HCT116 (cell line): ENCODE measurements around the gene CPNE2. TPM values are rescaled to one million over a fixed set of nuclear protein-coding genes. Genes with fewer than 3 reads are reported as not detected.

Experiments used
- ATAC-seq: fragments of 200-7000 bp; cut with Tn5 transposase; 2 replicates; pipeline ENCODE4 v1.9.1; 2020; ENCODE audit warnings: mild to moderate bottlenecking, moderate library complexity
- BruUV-seq: library from RNA; stranded (reverse); fragments of 400-500 nt; replicated peaks from 2 replicates; lab custom pipeline; 2021; lab: Mats Ljungman, UMichigan
- CTCF ChIA-PET: fragments of 300-600 bp; sonication (Branson Sonifier 250); formaldehyde crosslinking; loops from one replicate; lab custom pipeline; 2021; ENCODE audit warnings: antibody characterized with exemption; lab: Charles Lee
- POLR2A ChIA-PET: fragments of 300-600, 350-600 bp; sonication (Branson Sonifier 250); formaldehyde crosslinking; loops from one replicate; lab custom pipeline; 2021; ENCODE audit warnings: antibody characterized with exemption; lab: Charles Lee
- RAD21 ChIA-PET, 2 experiments: fragments of 300-600 bp; sonication (Branson Sonifier 250); formaldehyde crosslinking; loops; one replicate each; lab custom pipeline; 2023; ENCODE audit warnings: low total read pairs in 2 of 2; ENCODE audit not compliant: uncharacterized antibody in 2 of 2, unreplicated experiment in 2 of 2, low non-redundant PET in 1 of 2; lab: Charles Lee
- DNase-seq: peaks from one replicate; pipeline ENCODE4 v3.0.0-alpha.2; 2010; ENCODE audit warnings: low read depth, low spot score
- H2AFZ ChIP-seq: fragments of 200-600 bp; shearing (Covaris generic), sonication (generic); 2 replicates; pipeline ENCODE4 v1.6.1; 2017; ENCODE audit warnings: low read depth, mixed run types, mixed read lengths, antibody characterized with exemption, low read length; ENCODE audit not compliant: poor library complexity, severe bottlenecking
- H3K27ac ChIP-seq: 2 replicates; pipeline ENCODE4 v1.5.1; 2012; ENCODE audit warnings: low read depth, low read length
- H3K27me3 ChIP-seq: fragments of 200-600 bp; sonication (generic); 2 replicates; pipeline ENCODE4 v1.6.1; 2016; ENCODE audit warnings: mixed run types, low read length, mixed read lengths; ENCODE audit not compliant: insufficient read depth
- H3K36me3 ChIP-seq, 2 experiments: fragments of 200-500 bp in 1 of 2; fragments of 200-600 bp in 1 of 2; sonication (Bioruptor generic) in 1 of 2; sonication (generic) in 1 of 2; 2 replicates each; pipeline versions ENCODE4 v1.5.1 to v1.6.1; 2014 to 2016; ENCODE audit warnings: low read length in 2 of 2, inconsistent platforms in 1 of 2, mixed read lengths in 1 of 2, mixed run types in 1 of 2; ENCODE audit not compliant: insufficient read depth in 2 of 2, control insufficient read depth in 1 of 2
- H3K4me1 ChIP-seq, 2 experiments: fragments of 200-600 bp in 1 of 2; sonication (generic) in 1 of 2; 2 replicates each; pipeline versions ENCODE4 v1.5.1 to v1.6.1; 2012 to 2017; ENCODE audit warnings: low read length in 2 of 2, inconsistent platforms in 1 of 2, mild to moderate bottlenecking in 1 of 2, mixed read lengths in 1 of 2, mixed run types in 1 of 2, moderate library complexity in 1 of 2; ENCODE audit not compliant: insufficient read depth in 2 of 2, control insufficient read depth in 1 of 2
- H3K4me2 ChIP-seq: fragments of 200-600 bp; sonication (generic); 2 replicates; pipeline ENCODE4 v1.6.1; 2017; ENCODE audit warnings: mixed run types, low read length, mixed read lengths
- H3K4me3 ChIP-seq, 2 experiments: fragments of 200-600 bp in 1 of 2; sonication (generic) in 1 of 2; replicated peaks in 1 of 2; 2 replicates each; pipeline ENCODE4 v1.5.1; 2011 to 2016; ENCODE audit warnings: low read length in 2 of 2, control low read depth in 1 of 2, low read depth in 1 of 2, mild to moderate bottlenecking in 1 of 2, mixed read lengths in 1 of 2, mixed run types in 1 of 2
- H3K79me2 ChIP-seq: fragments of 200-600 bp; sonication (generic); 2 replicates; pipeline ENCODE4 v1.6.1; 2017; ENCODE audit warnings: mild to moderate bottlenecking, mixed run types, low read length, moderate library complexity, mixed read lengths; ENCODE audit not compliant: insufficient read depth
- H3K9ac ChIP-seq: fragments of 200-600 bp; sonication (generic); 2 replicates; pipeline ENCODE4 v1.6.1; 2016; ENCODE audit warnings: low read length, mixed read lengths
- H3K9me2 ChIP-seq: fragments of 200-600 bp; sonication (generic), shearing (Covaris generic); 2 replicates; pipeline ENCODE4 v1.6.1; 2017; ENCODE audit warnings: mixed run types, mild to moderate bottlenecking, moderate library complexity; ENCODE audit not compliant: insufficient read depth
- H3K9me3 ChIP-seq, 2 experiments: fragments of 200-500 bp in 1 of 2; fragments of 200-600 bp in 1 of 2; sonication (Bioruptor generic) in 1 of 2; sonication (generic) in 1 of 2; 2 replicates each; pipeline ENCODE4 v1.6.1; 2014 to 2017; ENCODE audit warnings: low read length in 2 of 2, mixed read lengths in 2 of 2, inconsistent platforms in 1 of 2, low read depth in 1 of 2, mild to moderate bottlenecking in 1 of 2, mixed run types in 1 of 2, moderate library complexity in 1 of 2; ENCODE audit not compliant: control insufficient read depth in 1 of 2, insufficient read depth in 1 of 2
- H4K20me1 ChIP-seq: fragments of 200-600 bp; sonication (generic), shearing (Covaris generic); 2 replicates; pipeline ENCODE4 v1.6.1; 2017; ENCODE audit warnings: mixed run types, mild to moderate bottlenecking, moderate library complexity; ENCODE audit not compliant: insufficient read depth
- CBX3 ChIP-seq: IDR thresholded peaks from 2 replicates; pipeline ENCODE4 v1.6.1; 2012; ENCODE audit warnings: low read depth
- CEBPB ChIP-seq: IDR thresholded peaks from 2 replicates; pipeline ENCODE4 v1.6.1; 2012; ENCODE audit warnings: low read depth
- EGR1 ChIP-seq: IDR thresholded peaks from 2 replicates; pipeline ENCODE4 v1.6.1; 2012; ENCODE audit warnings: low read depth
- ELF1 ChIP-seq: IDR thresholded peaks from 2 replicates; pipeline ENCODE4 v1.6.1; 2012; ENCODE audit warnings: low read depth, borderline replicate concordance
- EZH2 ChIP-seq: fragments of 200-600 bp; sonication (generic); IDR thresholded peaks from 2 replicates; pipeline ENCODE4 v1.6.1; 2017; ENCODE audit warnings: antibody characterized with exemption, mixed run types
- EZH2phosphoT487 ChIP-seq: fragments of 200-600 bp; IDR thresholded peaks from 2 replicates; pipeline ENCODE4 v1.6.1; 2018; ENCODE audit warnings: antibody characterized with exemption, borderline replicate concordance
- FOSL1 ChIP-seq: IDR thresholded peaks from 2 replicates; pipeline ENCODE4 v1.6.1; 2012; ENCODE audit warnings: low read depth
- JUND ChIP-seq: IDR thresholded peaks from 2 replicates; pipeline ENCODE4 v1.6.1; 2012
- POLR2AphosphoS5 ChIP-seq: IDR thresholded peaks from 2 replicates; pipeline ENCODE4 v1.6.1; 2011; ENCODE audit warnings: mild to moderate bottlenecking, low read depth, low read length, moderate library complexity
- RAD21 ChIP-seq: IDR thresholded peaks from 2 replicates; pipeline ENCODE4 v1.6.1; 2012; ENCODE audit warnings: low read depth, mild to moderate bottlenecking
- SIN3A ChIP-seq: IDR thresholded peaks from 2 replicates; pipeline ENCODE4 v1.6.1; 2012; ENCODE audit warnings: low read depth
- SP1 ChIP-seq: IDR thresholded peaks from 2 replicates; pipeline ENCODE4 v1.6.1; 2012; ENCODE audit warnings: low read depth
- SRF ChIP-seq: IDR thresholded peaks from 2 replicates; pipeline ENCODE4 v1.6.1; 2012; ENCODE audit warnings: low read depth
- YY1 ChIP-seq: IDR thresholded peaks from 2 replicates; pipeline ENCODE4 v1.6.1; 2011; ENCODE audit warnings: low read length, low read depth, moderate library complexity, mild to moderate bottlenecking; ENCODE audit not compliant: insufficient replicate concordance; ENCODE audit errors: extremely low read depth
- ZFX ChIP-seq: fragments of 450-650 bp; IDR thresholded peaks from 2 replicates; pipeline ENCODE4 v1.6.1; 2017
- ZNF274 ChIP-seq: fragments of 200-500 bp; sonication (Bioruptor generic); IDR thresholded peaks from 2 replicates; pipeline ENCODE4 v1.6.1; 2014; ENCODE audit warnings: mild to moderate bottlenecking, low read depth, low read length, inconsistent platforms
- intact Hi-C: fragments of 100-400 bp; cut with micrococcal nuclease; formaldehyde crosslinking; loops from 2 replicates; pipeline ENCODE4 v1.10.0; 2022
- total RNA-seq: library from RNA; stranded (reverse); gene quantifications from one replicate; pipeline ENCODE4 v1.2.1, GENCODE V29; 2021; ENCODE audit not compliant: unreplicated experiment
- TF ChIP-seq, protein P1 (sequence below): IDR thresholded peaks from 2 replicates; pipeline ENCODE4 v1.6.1; 2011; ENCODE audit warnings: mild to moderate bottlenecking, low read length, moderate library complexity; ENCODE audit not compliant: insufficient replicate concordance; ENCODE audit errors: extremely low read depth
- TF ChIP-seq, protein P2 (sequence below): IDR thresholded peaks from 2 replicates; pipeline ENCODE4 v1.6.1; 2012

CPNE2 gene
- total RNA-seq, 1 experiment from 2014 or later: 31.2 TPM

DNA sequence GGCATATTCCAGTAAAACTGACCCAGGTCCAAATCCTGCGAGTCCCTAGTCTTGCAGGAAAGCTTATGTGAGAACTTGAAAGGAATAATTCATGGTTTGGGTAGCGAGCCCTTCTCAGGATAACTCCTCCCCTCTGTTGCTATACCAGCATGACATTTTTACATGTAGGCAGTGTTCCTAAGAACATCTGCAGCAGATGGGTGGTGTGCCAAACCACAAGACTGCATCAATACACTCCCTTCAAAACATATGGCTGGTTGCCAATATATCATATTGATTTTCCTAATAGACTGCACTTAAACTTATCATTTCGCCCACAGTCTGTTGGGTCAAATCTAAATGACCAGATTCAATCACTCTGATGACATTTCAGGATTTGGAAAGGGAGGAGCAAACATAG is 73.6 kb downstream of the CPNE2 start:
- no peaks in the 10 kb centered on the region for H3K9me2 ChIP-seq

More for the DNA sequence above, 73.6 kb downstream of the CPNE2 start:
- RAD21 ChIA-PET: no interaction called here
- DNase-seq (no peak), ATAC-seq (no peak)
- Histone ChIP-seq H3K27me3 (no peaks in the 10 kb centered on the region), H3K27ac (no peak overlapping the region), H3K4me2 (no peak overlapping the region), H3K79me2 (no peaks in the 10 kb centered on the region), H4K20me1 (no peaks in the 10 kb centered on the region), H3K36me3 (peaks cover 38 to 43% of the 10 kb centered on the region in 2 experiments), H3K4me1 (no peaks in the 10 kb centered on the region), H3K4me3 (no peak overlapping the region), H2AFZ (no peak overlapping the region), H3K9ac (no peak overlapping the region), H3K9me3 (no peaks in the 10 kb centered on the region)
- POLR2A ChIA-PET: no interaction called here
- BruUV-seq: no TSS peak
- no peak for TF ChIP-seq SRF
- TF ChIP-seq YY1: no peak
- no peak for TF ChIP-seq EGR1
- TF ChIP-seq, protein P1, sequence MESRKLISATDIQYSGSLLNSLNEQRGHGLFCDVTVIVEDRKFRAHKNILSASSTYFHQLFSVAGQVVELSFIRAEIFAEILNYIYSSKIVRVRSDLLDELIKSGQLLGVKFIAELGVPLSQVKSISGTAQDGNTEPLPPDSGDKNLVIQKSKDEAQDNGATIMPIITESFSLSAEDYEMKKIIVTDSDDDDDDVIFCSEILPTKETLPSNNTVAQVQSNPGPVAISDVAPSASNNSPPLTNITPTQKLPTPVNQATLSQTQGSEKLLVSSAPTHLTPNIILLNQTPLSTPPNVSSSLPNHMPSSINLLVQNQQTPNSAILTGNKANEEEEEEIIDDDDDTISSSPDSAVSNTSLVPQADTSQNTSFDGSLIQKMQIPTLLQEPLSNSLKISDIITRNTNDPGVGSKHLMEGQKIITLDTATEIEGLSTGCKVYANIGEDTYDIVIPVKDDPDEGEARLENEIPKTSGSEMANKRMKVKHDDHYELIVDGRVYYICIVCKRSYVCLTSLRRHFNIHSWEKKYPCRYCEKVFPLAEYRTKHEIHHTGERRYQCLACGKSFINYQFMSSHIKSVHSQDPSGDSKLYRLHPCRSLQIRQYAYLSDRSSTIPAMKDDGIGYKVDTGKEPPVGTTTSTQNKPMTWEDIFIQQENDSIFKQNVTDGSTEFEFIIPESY: no peak
- TF ChIP-seq CBX3: no peak
- TF ChIP-seq JUND: no peak
- TF ChIP-seq ZNF274: no peak
- TF ChIP-seq SIN3A: no peak
- no peak for TF ChIP-seq CEBPB
- TF ChIP-seq RAD21: no peak
- TF ChIP-seq EZH2: no peak
- no peak for TF ChIP-seq ZFX
- TF ChIP-seq, protein P2, sequence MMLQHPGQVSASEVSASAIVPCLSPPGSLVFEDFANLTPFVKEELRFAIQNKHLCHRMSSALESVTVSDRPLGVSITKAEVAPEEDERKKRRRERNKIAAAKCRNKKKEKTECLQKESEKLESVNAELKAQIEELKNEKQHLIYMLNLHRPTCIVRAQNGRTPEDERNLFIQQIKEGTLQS: no peak
- no peak for TF ChIP-seq ELF1
- TF ChIP-seq EZH2phosphoT487: no peak
- no peak for TF ChIP-seq SP1
- TF ChIP-seq FOSL1: no peak
- no peak for TF ChIP-seq POLR2AphosphoS5
- CTCF ChIA-PET: interaction anchor here (1.0 kb wide), 1 partner anchor 464 kb away, joined by 3 read pairs; no protein-coding TSS in a partner anchor
- intact Hi-C loops: no loop called here
